Measurements from ENCODE around the gene FGD2.

The FGD2 gene

GRCh38 chr6:37049758-37050044 lies 44.2 kb downstream of the FGD2 start:
- H3K27me3 Mint-ChIP-seq = no peaks in the 10 kb centered on the region
- peaks cover 4% of the 10 kb centered on the region for H3K9me3 Mint-ChIP-seq
- H3K27ac Mint-ChIP-seq (ENCODE audit: low read depth) = peak overlapping the region; percentile 97
- DNase-seq (ENCODE audit: low spot score in 2 of 2) (no peak), ATAC-seq (replicated peaks; ENCODE audit: extremely low read depth, poor library complexity, severe bottlenecking) (no peak)
- peaks cover 9% of the 10 kb centered on the region for H3K36me3 Mint-ChIP-seq (ENCODE audit: insufficient read depth)
- H3K4me1 Mint-ChIP-seq = peaks cover 62% of the 10 kb centered on the region
- peak overlapping the region; percentile 77 for H3K4me3 Mint-ChIP-seq

- Mint-ChIP-seq H3K4me1 (peaks cover 66% of the 10 kb centered on the region), H3K36me3 (ENCODE audit: insufficient read depth) (peaks cover 9% of the 10 kb centered on the region), H3K4me3 (peak overlapping the region; percentile 77), H3K27ac (ENCODE audit: low read depth) (peak overlapping the region; percentile 97), H3K27me3 (no peaks in the 10 kb centered on the region), H3K9me3 (peaks cover 4% of the 10 kb centered on the region)
- ATAC-seq (replicated peaks; ENCODE audit: extremely low read depth, poor library complexity, severe bottlenecking) = peak; percentile 31
- peak in 1 of 2 donors; percentile 32 for DNase-seq (ENCODE audit: low spot score in 2 of 2)
Measured at GRCh38 chr6:37050045-37050853, 44.8 kb downstream of the FGD2 start.

DNA sequence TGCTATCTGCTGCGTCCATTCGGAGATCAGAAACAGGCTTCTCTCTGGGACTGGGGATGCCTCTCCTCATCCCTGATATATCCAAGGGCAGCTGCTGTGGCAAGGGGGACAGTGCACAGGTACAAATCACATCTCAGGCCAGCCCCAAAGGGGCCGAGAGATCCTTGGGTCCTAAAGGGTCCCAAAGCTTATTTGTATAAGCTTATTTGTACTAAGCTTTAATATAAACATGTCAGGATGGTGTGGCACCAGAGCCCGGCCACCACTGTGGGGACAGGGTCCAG lies 45.3 kb downstream of the FGD2 start:
- ATAC-seq (replicated peaks; ENCODE audit: extremely low read depth, poor library complexity, severe bottlenecking) (no peak), DNase-seq (ENCODE audit: low spot score in 2 of 2) (no peak)
- Mint-ChIP-seq H3K4me1 (peaks cover 66% of the 10 kb centered on the region), H3K36me3 (ENCODE audit: insufficient read depth) (peaks cover 9% of the 10 kb centered on the region), H3K27ac (ENCODE audit: low read depth) (peak overlapping the region; percentile 97), H3K9me3 (peaks cover 4% of the 10 kb centered on the region), H3K4me3 (peak overlapping the region; percentile 77), H3K27me3 (no peaks in the 10 kb centered on the region)

DNA sequence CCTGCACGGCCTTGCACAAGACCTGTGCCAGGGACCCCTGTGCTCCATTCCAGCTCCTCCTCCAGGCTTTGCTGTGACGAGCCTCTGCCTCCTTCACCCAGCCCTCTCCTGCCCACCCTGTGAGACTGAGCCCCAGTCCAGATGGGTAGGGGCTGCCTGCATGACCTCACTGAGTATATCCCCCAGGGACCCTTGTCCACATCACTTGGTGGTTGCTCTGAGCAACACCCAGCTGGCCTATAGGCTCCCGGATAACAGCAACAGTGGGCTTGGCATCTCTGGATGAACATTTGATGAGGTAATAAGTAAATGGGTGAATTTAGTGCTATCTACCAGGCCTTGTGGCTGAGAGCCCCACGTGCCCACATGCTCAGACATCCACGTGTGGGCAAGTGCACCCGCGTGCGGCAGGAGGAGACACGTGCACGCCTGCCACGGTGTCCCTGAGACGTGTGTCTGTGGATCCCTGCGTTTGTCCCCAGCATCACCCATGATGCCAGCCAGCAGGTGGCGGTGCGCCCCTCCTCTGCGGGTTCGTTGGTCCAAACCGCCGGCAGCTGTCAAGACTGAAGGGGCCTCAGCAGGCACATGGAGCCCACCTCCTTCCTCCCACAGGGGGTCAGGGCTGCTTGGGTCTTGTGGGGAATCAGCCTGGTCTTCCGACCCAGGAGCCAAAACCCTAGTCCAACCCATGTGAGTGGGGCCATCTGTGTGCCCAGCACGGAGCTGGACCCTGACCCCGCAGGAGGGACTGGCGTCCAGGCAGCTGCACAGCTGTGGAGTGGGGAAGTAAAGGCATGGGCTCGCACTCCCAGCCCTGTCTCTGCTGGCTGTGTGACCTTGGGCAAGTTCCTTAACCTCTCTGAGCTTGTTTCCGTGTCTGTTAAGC lies 45.9 kb downstream of the FGD2 start:
- Mint-ChIP-seq H3K4me1 (peaks cover 64% of the 10 kb centered on the region), H3K4me3 (peak overlapping the region; percentile 77)
- peak; percentile 78 for ATAC-seq (replicated peaks; ENCODE audit: extremely low read depth, poor library complexity, severe bottlenecking)

GRCh38 chr6:37052027-37052628 lies 46.7 kb downstream of the FGD2 start:
- Mint-ChIP-seq H3K36me3 (ENCODE audit: insufficient read depth) (peaks cover 9% of the 10 kb centered on the region), H3K4me3 (no peak overlapping the region), H3K27me3 (no peaks in the 10 kb centered on the region), H3K4me1 (peaks cover 60% of the 10 kb centered on the region), H3K9me3 (peaks cover 4% of the 10 kb centered on the region), H3K27ac (ENCODE audit: low read depth) (peak overlapping the region; percentile 97)
- no peak for DNase-seq (ENCODE audit: low spot score in 2 of 2)
- no peak for ATAC-seq (replicated peaks; ENCODE audit: extremely low read depth, poor library complexity, severe bottlenecking)

More for the DNA sequence above, 45.9 kb downstream of the FGD2 start:
- Mint-ChIP-seq H3K27ac (ENCODE audit: low read depth) (peak overlapping the region; percentile 97), H3K9me3 (peaks cover 4% of the 10 kb centered on the region), H3K36me3 (ENCODE audit: insufficient read depth) (peaks cover 9% of the 10 kb centered on the region), H3K27me3 (no peaks in the 10 kb centered on the region)
- DNase-seq (ENCODE audit: low spot score in 2 of 2) = peak; percentile 85 to 90

DNA sequence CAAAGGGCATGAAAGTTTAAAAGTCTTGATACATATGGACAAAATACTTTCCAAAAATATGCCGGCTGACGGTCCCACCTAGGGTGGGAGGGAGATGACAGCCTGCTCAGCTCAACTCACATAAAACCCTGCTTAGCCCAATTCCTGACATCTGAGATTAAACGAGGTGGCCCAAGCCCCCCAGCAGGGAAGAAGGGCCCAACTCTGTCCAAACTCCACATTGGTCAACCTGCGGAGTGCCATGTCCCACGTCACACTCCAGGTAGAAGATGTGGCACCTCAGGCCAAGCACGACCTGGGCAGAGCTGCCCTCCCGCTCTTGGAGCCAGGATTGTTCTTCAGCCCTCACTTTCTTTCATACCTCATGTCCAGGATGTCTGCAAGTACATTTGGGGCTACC lies 48.2 kb downstream of the FGD2 start:
- H3K4me3 Mint-ChIP-seq = no peak overlapping the region
- peaks cover 8% of the 10 kb centered on the region for H3K36me3 Mint-ChIP-seq (ENCODE audit: insufficient read depth)
- peaks cover 4% of the 10 kb centered on the region for H3K9me3 Mint-ChIP-seq
- peaks cover 45% of the 10 kb centered on the region for H3K4me1 Mint-ChIP-seq
- no peak for DNase-seq (ENCODE audit: low spot score in 2 of 2)
- H3K27me3 Mint-ChIP-seq = no peaks in the 10 kb centered on the region
- ATAC-seq (replicated peaks; ENCODE audit: extremely low read depth, poor library complexity, severe bottlenecking) = no peak
- no peak overlapping the region for H3K27ac Mint-ChIP-seq (ENCODE audit: low read depth)

DNA sequence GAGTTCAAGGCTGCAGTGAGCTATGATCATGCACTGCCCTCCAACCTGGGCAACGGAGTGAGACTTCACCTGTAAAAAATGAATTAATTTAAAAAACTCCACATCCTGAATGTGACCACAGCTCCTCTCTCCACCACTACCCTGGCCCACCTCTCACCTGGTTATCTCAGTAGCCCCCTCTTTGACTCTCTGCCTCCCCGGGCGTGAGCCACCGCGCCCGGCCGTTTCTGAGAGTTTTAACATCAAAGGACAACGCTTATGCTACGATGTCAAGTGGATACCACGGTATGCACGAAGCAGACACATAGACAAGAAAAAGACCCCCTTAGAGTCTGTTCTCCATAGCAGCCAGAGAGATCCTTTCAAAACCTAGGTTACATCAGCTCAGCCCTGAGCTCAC lies 48.7 kb downstream of the FGD2 start:
- Mint-ChIP-seq H3K4me1 (peaks cover 40% of the 10 kb centered on the region), H3K27ac (ENCODE audit: low read depth) (peak overlapping the region; percentile 77), H3K4me3 (no peak overlapping the region), H3K36me3 (ENCODE audit: insufficient read depth) (peaks cover 4% of the 10 kb centered on the region), H3K27me3 (no peaks in the 10 kb centered on the region), H3K9me3 (peaks cover under 1% of the 10 kb centered on the region)
- no peak for DNase-seq (ENCODE audit: low spot score in 2 of 2)
- ATAC-seq (replicated peaks; ENCODE audit: extremely low read depth, poor library complexity, severe bottlenecking) = no peak

GRCh38 chr6:37054580-37054979 lies 49.1 kb downstream of the FGD2 start:
- no peaks in the 10 kb centered on the region for H3K9me3 Mint-ChIP-seq
- peaks cover 36% of the 10 kb centered on the region for H3K4me1 Mint-ChIP-seq
- H3K27ac Mint-ChIP-seq (ENCODE audit: low read depth) = peak overlapping the region; percentile 77
- no peaks in the 10 kb centered on the region for H3K27me3 Mint-ChIP-seq
- ATAC-seq (replicated peaks; ENCODE audit: extremely low read depth, poor library complexity, severe bottlenecking) = no peak
- peaks cover 4% of the 10 kb centered on the region for H3K36me3 Mint-ChIP-seq (ENCODE audit: insufficient read depth)
- DNase-seq (ENCODE audit: low spot score in 2 of 2) = no peak
- no peak overlapping the region for H3K4me3 Mint-ChIP-seq

DNA sequence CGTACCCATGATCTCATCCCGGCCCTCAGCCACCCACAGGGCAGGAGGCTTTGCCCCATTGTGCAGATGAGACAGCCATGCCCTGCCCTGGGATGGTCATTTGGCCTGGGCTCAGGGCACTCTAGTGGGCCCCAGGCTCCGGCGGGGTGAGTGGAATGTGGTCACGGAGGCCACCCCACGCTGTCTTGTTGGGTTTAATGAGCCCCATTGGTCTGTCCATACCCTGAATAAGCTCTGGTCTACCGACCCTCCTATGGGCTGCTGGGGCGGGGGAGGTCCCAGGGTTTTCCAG lies 50.6 kb downstream of the FGD2 start:
- no peak overlapping the region for H3K27ac Mint-ChIP-seq (ENCODE audit: low read depth)
- H3K27me3 Mint-ChIP-seq = no peaks in the 10 kb centered on the region
- no peak for ATAC-seq (replicated peaks; ENCODE audit: extremely low read depth, poor library complexity, severe bottlenecking)
- H3K36me3 Mint-ChIP-seq (ENCODE audit: insufficient read depth) = peaks cover 3% of the 10 kb centered on the region
- DNase-seq (ENCODE audit: low spot score in 2 of 2) = no peak
- H3K9me3 Mint-ChIP-seq = no peaks in the 10 kb centered on the region
- peaks cover 22% of the 10 kb centered on the region for H3K4me1 Mint-ChIP-seq
- H3K4me3 Mint-ChIP-seq = no peak overlapping the region

GRCh38 chr6:37056439-37057127 lies 51.1 kb downstream of the FGD2 start:
- Mint-ChIP-seq H3K27me3 (no peaks in the 10 kb centered on the region), H3K4me1 (peaks cover 16% of the 10 kb centered on the region), H3K36me3 (ENCODE audit: insufficient read depth) (no peaks in the 10 kb centered on the region), H3K9me3 (no peaks in the 10 kb centered on the region), H3K4me3 (no peak overlapping the region), H3K27ac (ENCODE audit: low read depth) (no peak overlapping the region)
- ATAC-seq (replicated peaks; ENCODE audit: extremely low read depth, poor library complexity, severe bottlenecking) = no peak
- no peak for DNase-seq (ENCODE audit: low spot score in 2 of 2)

- Mint-ChIP-seq H3K4me1 (peaks cover 11% of the 10 kb centered on the region), H3K27me3 (no peaks in the 10 kb centered on the region), H3K36me3 (ENCODE audit: insufficient read depth) (no peaks in the 10 kb centered on the region), H3K27ac (ENCODE audit: low read depth) (no peak overlapping the region), H3K4me3 (no peak overlapping the region), H3K9me3 (no peaks in the 10 kb centered on the region)
- DNase-seq (ENCODE audit: low spot score in 2 of 2) = no peak
- ATAC-seq (replicated peaks; ENCODE audit: extremely low read depth, poor library complexity, severe bottlenecking) = no peak
Measured at GRCh38 chr6:37057128-37057471, 51.6 kb downstream of the FGD2 start.

GRCh38 chr6:37057678-37058077 lies 52.2 kb downstream of the FGD2 start:
- no peaks in the 10 kb centered on the region for H3K36me3 Mint-ChIP-seq (ENCODE audit: insufficient read depth)

More at GRCh38 chr6:37057678-37058077, 52.2 kb downstream of the FGD2 start:
- ATAC-seq (replicated peaks; ENCODE audit: extremely low read depth, poor library complexity, severe bottlenecking) = no peak
- Mint-ChIP-seq H3K27me3 (no peaks in the 10 kb centered on the region), H3K4me1 (peaks cover 11% of the 10 kb centered on the region), H3K27ac (ENCODE audit: low read depth) (no peak overlapping the region), H3K9me3 (no peaks in the 10 kb centered on the region), H3K4me3 (no peak overlapping the region)
- no peak for DNase-seq (ENCODE audit: low spot score in 2 of 2)

Measured in central memory CD8-positive, alpha-beta T cell (primary cell).